ENCODE measurements around the gene HNF1A. TPM values are rescaled to one million over a fixed set of nuclear protein-coding genes. Genes with fewer than 3 reads are reported as not detected.

The HNF1A gene
- total and polyA plus RNA-seq, 2 donors (not counting 3 experiments of a cell fraction or from before 2014, with no cell fraction given) = not detected

- Histone ChIP-seq H3K4me3 (replicated peaks in 1 of 3; ENCODE audit: insufficient read depth in 1 of 3, low read depth in 1 of 3, low read length in 3 of 3) (no peak overlapping the region), H3K79me2 (ENCODE audit: control insufficient read depth, insufficient read depth, low read length) (no peaks in the 10 kb centered on the region), H3K36me3 (ENCODE audit: control insufficient read depth in 2 of 2, extremely low read depth in 1 of 2, insufficient read depth in 2 of 2, low read length in 2 of 2) (peaks cover 3 to 34% of the 10 kb centered on the region in 2 experiments), H3K4me1 (ENCODE audit: control insufficient read depth, extremely low read depth, insufficient read depth, low read length) (no peaks in the 10 kb centered on the region), H3K27me3 (ENCODE audit: control insufficient read depth in 2 of 2, insufficient read depth in 2 of 2, low read length in 2 of 2) (no peaks in the 10 kb centered on the region), H3K9ac (replicated peaks; ENCODE audit: extremely low read depth, insufficient read depth, low read length) (no peak overlapping the region), H2AFZ (ENCODE audit: low read depth, low read length) (no peak overlapping the region), H3K4me2 (ENCODE audit: insufficient read depth, low read length) (no peak overlapping the region), H3K9me1 (replicated peaks; ENCODE audit: control insufficient read depth, extremely low read depth, insufficient read depth, low read length) (no peaks in the 10 kb centered on the region), H4K20me1 (replicated peaks; ENCODE audit: control insufficient read depth, extremely low read depth, insufficient read depth, low read length) (no peaks in the 10 kb centered on the region), H3K27ac (ENCODE audit: insufficient read depth, low read depth, low read length) (no peak overlapping the region), H3K9me3 (replicated peaks; ENCODE audit: control insufficient read depth, insufficient read depth, low read length) (no peaks in the 10 kb centered on the region)
- DNase-seq (ENCODE audit: low read depth, low spot score) = no peak
- no TSS peak for BruUV-seq (replicated peaks)
- TF ChIP-seq POLR2AphosphoS5 (IDR thresholded peaks at IDR 0.05; ENCODE audit: insufficient read depth, low read depth, low read length) (no peak), MYC (IDR thresholded peaks at IDR 0.05; ENCODE audit: low read depth, low read length) (no peak), CTCF (IDR thresholded peaks at IDR 0.05; ENCODE audit: extremely low read depth in 1 of 2, insufficient read depth in 1 of 2, low read depth in 1 of 2, low read length in 2 of 2) (no peak), EZH2 (IDR thresholded peaks at IDR 0.05; ENCODE audit: borderline replicate concordance, low read depth, low read length, severe bottlenecking) (no peak), JUN (IDR thresholded peaks at IDR 0.05; ENCODE audit: borderline replicate concordance, insufficient read depth, insufficient read length, low read depth) (no peak), GATA2 (IDR thresholded peaks at IDR 0.05; ENCODE audit: insufficient read depth, insufficient read length, low read depth, low read length) (no peak), POLR2A (IDR thresholded peaks at IDR 0.05; ENCODE audit: low read depth, low read length) (no peak), FOS (IDR thresholded peaks at IDR 0.05; ENCODE audit: borderline replicate concordance, insufficient read depth, low read length) (no peak)
- TF ChIP-seq, protein P1, sequence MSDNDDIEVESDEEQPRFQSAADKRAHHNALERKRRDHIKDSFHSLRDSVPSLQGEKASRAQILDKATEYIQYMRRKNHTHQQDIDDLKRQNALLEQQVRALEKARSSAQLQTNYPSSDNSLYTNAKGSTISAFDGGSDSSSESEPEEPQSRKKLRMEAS (IDR thresholded peaks at IDR 0.05; ENCODE audit: insufficient read depth, insufficient read length) = no peak
- POLR2A ChIA-PET = interaction anchor here (0.7 kb wide), 1 partner anchor 215 kb away, joined by 4 read pairs; no protein-coding TSS in a partner anchor
- no peak for FAIRE-seq
- intact Hi-C loops (cut with micrococcal nuclease) = no loop called here
- CTCF ChIA-PET = no interaction called here
- dilution Hi-C loops (cut with MboI; ENCODE audit: extremely low pct_ligation_motif_present, low sequenced_read_pairs) = no loop called here
Measured at GRCh38 chr12:121008347-121009098, 30.2 kb downstream of the HNF1A start.

All from endothelial cell of umbilical vein (primary cell).